Activated CD4-positive, alpha-beta T cell treated with anti-CD3 and anti-CD28 coated beads for 4 hours (primary cell): ENCODE data around the gene TBKBP1.
"Not testable (repeated sequence)": the region's sequence is repeated elsewhere in the genome, so short reads cannot be mapped to it uniquely, and the experiment has no call there.

ENCODE experiments used
- DNase-seq, 2 donors: peaks; one replicate each; pipeline ENCODE4 v3.0.0-alpha.2; 2020

Gene TBKBP1

GRCh38 chr17:47682138-47682537 lies 11.8 kb upstream of the TBKBP1 start:
- DNase-seq = no peak

- DNase-seq = not testable (repeated sequence)
Observed at GRCh38 chr17:47682727-47683126, 11.2 kb upstream of the TBKBP1 start.

GRCh38 chr17:47684025-47684424 lies 9.9 kb upstream of the TBKBP1 start:
- no peak for DNase-seq

- DNase-seq = no peak
Observed at GRCh38 chr17:47684535-47685193, 9.3 kb upstream of the TBKBP1 start.

- no peak for DNase-seq
Observed at GRCh38 chr17:47685556-47686275, 8.2 kb upstream of the TBKBP1 start.

GRCh38 chr17:47686276-47686635 lies 7.7 kb upstream of the TBKBP1 start:
- no peak for DNase-seq

- DNase-seq = no peak
Observed at GRCh38 chr17:47686664-47687327, 7.2 kb upstream of the TBKBP1 start.

GRCh38 chr17:47687328-47687690 lies 6.7 kb upstream of the TBKBP1 start:
- no peak for DNase-seq

- no peak for DNase-seq
Observed at GRCh38 chr17:47687748-47688147, 6.2 kb upstream of the TBKBP1 start.

GRCh38 chr17:47690121-47690520 lies 3.8 kb upstream of the TBKBP1 start:
- no peak for DNase-seq

- no peak for DNase-seq
Observed at GRCh38 chr17:47692137-47692894, 1.6 kb upstream of the TBKBP1 start.

GRCh38 chr17:47692895-47693730 lies 848 bp upstream of the TBKBP1 start:
- DNase-seq = no peak

- peak; percentile 65 to 77 for DNase-seq
Observed at GRCh38 chr17:47694581-47695428, 844 bp downstream of the TBKBP1 start.

GRCh38 chr17:47695429-47696376 lies 1.7 kb downstream of the TBKBP1 start:
- no peak for DNase-seq

GRCh38 chr17:47696717-47697642 lies 3.0 kb downstream of the TBKBP1 start:
- no peak for DNase-seq

GRCh38 chr17:47697906-47698711 lies 4.1 kb downstream of the TBKBP1 start:
- DNase-seq = no peak

- peak; percentile 78 to 87 for DNase-seq
Observed at GRCh38 chr17:47698749-47699535, 5.0 kb downstream of the TBKBP1 start.

GRCh38 chr17:47699536-47699840 lies 5.5 kb downstream of the TBKBP1 start:
- no peak for DNase-seq
